ENCODE measurements around the gene PEX1.
A peak's percentile ranks its signal among the peaks of the same experiment; 100 is the strongest.

PEX1 gene

DNA sequence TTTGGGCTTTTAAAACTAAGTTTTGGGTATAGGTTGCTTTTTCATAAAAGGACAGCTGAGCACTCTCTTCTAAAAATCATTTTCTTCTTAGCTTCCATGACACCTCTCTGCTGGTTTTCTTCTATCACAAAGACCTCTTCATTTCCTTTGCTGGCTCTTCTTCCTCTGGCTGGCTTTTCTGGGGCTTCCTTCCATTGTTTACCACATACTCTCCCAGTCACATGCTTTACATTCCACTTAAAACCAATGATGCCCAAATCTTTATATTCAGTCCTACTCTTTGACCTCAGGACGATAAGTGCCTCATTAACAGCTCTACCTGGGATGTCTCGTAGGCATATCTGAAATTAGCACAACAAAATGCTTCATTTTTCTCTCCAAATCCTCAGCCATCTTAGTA lies 35.0 kb upstream of the PEX1 start:
- H3K9me3 ChIP-seq (ENCODE audit: insufficient read depth, low read depth, low read length): no peaks in the 10 kb centered on the region
- WGBS (ENCODE audit: extremely low coverage, insufficient coverage, insufficient read length): no CpG with 5 or more reads among the region's 2 CpGs
- H3K36me3 ChIP-seq (ENCODE audit: control insufficient read depth in 1 of 2, insufficient read depth in 2 of 2, low read length in 2 of 2): peaks cover 10 to 14% of the 10 kb centered on the region in 2 experiments
- H2BK5ac ChIP-seq (ENCODE audit: low read depth, low read length, poor library complexity): no peak overlapping the region
- no peak overlapping the region for H3K23ac ChIP-seq (ENCODE audit: low read length)
- no peak overlapping the region for H3K4me3 ChIP-seq (ENCODE audit: low read depth, low read length)
- H3K18ac ChIP-seq (ENCODE audit: low read length): no peak overlapping the region
- no peaks in the 10 kb centered on the region for H3K79me1 ChIP-seq (ENCODE audit: low read length)
- H3K9ac ChIP-seq (ENCODE audit: low read length): no peak overlapping the region
- H3K4ac ChIP-seq (ENCODE audit: low read depth, low read length): no peak overlapping the region
- no peak overlapping the region for H3K14ac ChIP-seq (ENCODE audit: low read length)
- no peak overlapping the region for H4K8ac ChIP-seq (ENCODE audit: low read depth, low read length)
- H2BK12ac ChIP-seq (ENCODE audit: low read length): no peak overlapping the region
- H3K79me2 ChIP-seq (ENCODE audit: control insufficient read depth, insufficient read depth, low read length, poor library complexity): no peaks in the 10 kb centered on the region
- H2AK5ac ChIP-seq (ENCODE audit: low read length): no peak overlapping the region
- no peaks in the 10 kb centered on the region for H3K4me1 ChIP-seq (ENCODE audit: control insufficient read depth in 1 of 2, insufficient read depth in 2 of 2, low read length in 2 of 2)
- H3K4me2 ChIP-seq (ENCODE audit: low read length): no peak overlapping the region
- H2BK120ac ChIP-seq (ENCODE audit: insufficient read depth, low read length, poor library complexity): no peak overlapping the region
- no peak overlapping the region for H4K12ac ChIP-seq (ENCODE audit: low read depth, low read length)
- H3K27me3 ChIP-seq (ENCODE audit: insufficient read depth, low read length): no peaks in the 10 kb centered on the region
- DNase-seq: no peak
- H3K27ac ChIP-seq (ENCODE audit: low read depth, low read length): peak overlapping the region; percentile 17
- H2AFZ ChIP-seq (ENCODE audit: insufficient read depth, low read length, poor library complexity): no peak overlapping the region
- H4K91ac ChIP-seq (ENCODE audit: low read depth, low read length): no peak overlapping the region

DNA sequence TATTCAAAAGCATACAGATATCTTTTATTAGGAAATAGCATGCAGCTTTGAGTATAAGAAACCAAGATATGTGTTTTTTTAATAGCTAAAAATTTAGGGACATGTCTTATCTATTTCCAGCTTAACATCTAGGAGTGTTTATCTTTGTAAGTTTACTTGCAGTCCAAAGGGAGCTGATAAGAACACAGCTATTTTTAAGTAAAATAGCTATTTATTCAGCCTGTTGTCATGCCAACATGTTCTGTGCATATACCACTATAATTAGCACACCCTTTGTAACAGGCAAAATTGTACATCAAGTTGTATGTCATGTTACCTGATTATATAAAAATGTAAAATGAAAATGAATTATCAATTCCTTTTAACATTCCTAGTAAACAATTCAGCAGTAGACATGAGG lies 32.3 kb upstream of the PEX1 start:
- no peak overlapping the region for H4K12ac ChIP-seq (ENCODE audit: low read depth, low read length)
- H3K14ac ChIP-seq (ENCODE audit: low read length): no peak overlapping the region
- no peak overlapping the region for H2BK12ac ChIP-seq (ENCODE audit: low read length)
- H4K8ac ChIP-seq (ENCODE audit: low read depth, low read length): no peak overlapping the region
- no peak overlapping the region for H3K23ac ChIP-seq (ENCODE audit: low read length)
- no peaks in the 10 kb centered on the region for H3K79me2 ChIP-seq (ENCODE audit: control insufficient read depth, insufficient read depth, low read length, poor library complexity)
- H3K4me2 ChIP-seq (ENCODE audit: low read length): no peak overlapping the region
- no peak overlapping the region for H4K91ac ChIP-seq (ENCODE audit: low read depth, low read length)
- peak in 1 of 2 donors; percentile 68 for DNase-seq
- H3K27ac ChIP-seq (ENCODE audit: low read depth, low read length): no peak overlapping the region
- H2AFZ ChIP-seq (ENCODE audit: insufficient read depth, low read length, poor library complexity): no peak overlapping the region
- no peak overlapping the region for H3K18ac ChIP-seq (ENCODE audit: low read length)
- H3K27me3 ChIP-seq (ENCODE audit: insufficient read depth, low read length): no peaks in the 10 kb centered on the region
- H3K79me1 ChIP-seq (ENCODE audit: low read length): no peaks in the 10 kb centered on the region
- no peaks in the 10 kb centered on the region for H3K9me3 ChIP-seq (ENCODE audit: insufficient read depth, low read depth, low read length)
- H3K36me3 ChIP-seq (ENCODE audit: control insufficient read depth in 1 of 2, insufficient read depth in 2 of 2, low read length in 2 of 2): peaks cover 0 to 2% of the 10 kb centered on the region in 2 experiments
- no peak overlapping the region for H2BK5ac ChIP-seq (ENCODE audit: low read depth, low read length, poor library complexity)
- H3K4me3 ChIP-seq (ENCODE audit: low read depth, low read length): no peak overlapping the region
- no peaks in the 10 kb centered on the region for H3K4me1 ChIP-seq (ENCODE audit: control insufficient read depth in 1 of 2, insufficient read depth in 2 of 2, low read length in 2 of 2)
- H2AK5ac ChIP-seq (ENCODE audit: low read length): no peak overlapping the region
- H2BK120ac ChIP-seq (ENCODE audit: insufficient read depth, low read length, poor library complexity): no peak overlapping the region
- H3K9ac ChIP-seq (ENCODE audit: low read length): no peak overlapping the region
- no peak overlapping the region for H3K4ac ChIP-seq (ENCODE audit: low read depth, low read length)

DNA sequence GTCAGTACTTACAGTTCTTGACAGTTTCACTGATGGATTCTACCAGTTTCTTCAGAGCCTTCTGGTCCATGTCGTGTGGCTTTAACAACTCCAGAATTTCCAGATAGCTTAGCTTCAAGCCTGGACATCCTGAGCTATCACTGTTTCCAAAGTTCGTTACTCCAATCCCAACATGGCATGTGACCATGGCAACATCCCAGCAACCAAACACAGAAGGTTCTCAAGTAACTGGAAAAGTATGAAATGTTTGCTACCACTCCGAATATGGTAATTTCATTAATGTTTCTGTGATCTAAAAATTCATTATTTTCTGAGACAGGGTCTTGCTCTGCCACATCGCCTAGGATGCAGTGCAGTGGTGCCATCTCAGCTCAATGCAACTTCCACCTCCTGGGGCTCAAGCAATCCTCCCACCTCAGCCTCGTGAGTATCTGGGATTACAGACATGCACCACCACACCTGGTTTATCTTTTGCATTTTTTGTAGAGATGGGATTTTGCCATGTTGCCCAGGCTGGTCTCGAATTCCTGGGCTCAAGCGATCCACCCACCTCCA lies 29.6 kb upstream of the PEX1 start:
- Histone ChIP-seq H3K36me3 (ENCODE audit: control insufficient read depth in 1 of 2, insufficient read depth in 2 of 2, low read length in 2 of 2) (peaks cover 0 to 2% of the 10 kb centered on the region in 2 experiments), H3K14ac (ENCODE audit: low read length) (no peak overlapping the region), H3K4me2 (ENCODE audit: low read length) (no peak overlapping the region), H3K18ac (ENCODE audit: low read length) (no peak overlapping the region), H3K79me2 (ENCODE audit: control insufficient read depth, insufficient read depth, low read length, poor library complexity) (no peaks in the 10 kb centered on the region), H2BK5ac (ENCODE audit: low read depth, low read length, poor library complexity) (no peak overlapping the region), H4K8ac (ENCODE audit: low read depth, low read length) (no peak overlapping the region), H4K91ac (ENCODE audit: low read depth, low read length) (no peak overlapping the region), H2AFZ (ENCODE audit: insufficient read depth, low read length, poor library complexity) (no peak overlapping the region), H3K4me3 (ENCODE audit: low read depth, low read length) (no peak overlapping the region), H3K9ac (ENCODE audit: low read length) (no peak overlapping the region), H3K9me3 (ENCODE audit: insufficient read depth, low read depth, low read length) (no peaks in the 10 kb centered on the region), H2AK5ac (ENCODE audit: low read length) (no peak overlapping the region), H4K12ac (ENCODE audit: low read depth, low read length) (no peak overlapping the region), H3K4ac (ENCODE audit: low read depth, low read length) (no peak overlapping the region), H3K23ac (ENCODE audit: low read length) (no peak overlapping the region), H2BK12ac (ENCODE audit: low read length) (no peak overlapping the region), H3K27me3 (ENCODE audit: insufficient read depth, low read length) (no peaks in the 10 kb centered on the region), H3K4me1 (ENCODE audit: control insufficient read depth in 1 of 2, insufficient read depth in 2 of 2, low read length in 2 of 2) (no peaks in the 10 kb centered on the region), H3K27ac (ENCODE audit: low read depth, low read length) (no peak overlapping the region), H2BK120ac (ENCODE audit: insufficient read depth, low read length, poor library complexity) (no peak overlapping the region), H3K79me1 (ENCODE audit: low read length) (no peaks in the 10 kb centered on the region)
- WGBS (ENCODE audit: extremely low coverage, insufficient coverage, insufficient read length): no CpG with 5 or more reads among the region's 7 CpGs
- DNase-seq: no peak

DNA sequence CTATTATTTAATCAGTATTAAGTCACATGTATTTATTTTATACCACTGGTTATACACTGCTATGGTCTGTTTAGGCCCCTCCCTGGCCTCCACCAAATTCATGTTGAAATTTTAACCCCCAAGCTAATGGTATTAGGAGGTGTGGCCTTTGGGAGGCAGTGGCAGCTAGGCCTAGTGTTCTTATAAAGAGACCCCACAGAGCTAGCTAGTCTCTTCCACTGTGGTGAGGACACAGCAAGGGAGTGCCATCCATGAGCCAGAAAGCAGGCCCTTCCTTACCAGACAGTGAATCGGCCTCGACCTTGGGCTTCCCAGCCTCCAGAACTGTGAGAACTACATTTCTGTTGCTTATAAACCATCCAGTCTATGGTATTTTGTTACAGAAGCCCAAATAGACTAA lies 28.9 kb upstream of the PEX1 start:
- H3K79me2 ChIP-seq (ENCODE audit: control insufficient read depth, insufficient read depth, low read length, poor library complexity): no peaks in the 10 kb centered on the region
- peaks cover 0 to 2% of the 10 kb centered on the region in 2 experiments for H3K36me3 ChIP-seq (ENCODE audit: control insufficient read depth in 1 of 2, insufficient read depth in 2 of 2, low read length in 2 of 2)
- no peaks in the 10 kb centered on the region for H3K27me3 ChIP-seq (ENCODE audit: insufficient read depth, low read length)
- no peak overlapping the region for H3K18ac ChIP-seq (ENCODE audit: low read length)
- no peak overlapping the region for H3K27ac ChIP-seq (ENCODE audit: low read depth, low read length)
- H3K4ac ChIP-seq (ENCODE audit: low read depth, low read length): no peak overlapping the region
- H3K79me1 ChIP-seq (ENCODE audit: low read length): no peaks in the 10 kb centered on the region
- H3K9me3 ChIP-seq (ENCODE audit: insufficient read depth, low read depth, low read length): no peaks in the 10 kb centered on the region
- no peak overlapping the region for H2BK5ac ChIP-seq (ENCODE audit: low read depth, low read length, poor library complexity)
- DNase-seq: no peak
- no CpG with 5 or more reads among the region's 2 CpGs for WGBS (ENCODE audit: extremely low coverage, insufficient coverage, insufficient read length)
- H3K9ac ChIP-seq (ENCODE audit: low read length): no peak overlapping the region
- no peak overlapping the region for H3K14ac ChIP-seq (ENCODE audit: low read length)
- H4K91ac ChIP-seq (ENCODE audit: low read depth, low read length): no peak overlapping the region
- no peak overlapping the region for H3K23ac ChIP-seq (ENCODE audit: low read length)
- no peak overlapping the region for H2BK120ac ChIP-seq (ENCODE audit: insufficient read depth, low read length, poor library complexity)
- H3K4me1 ChIP-seq (ENCODE audit: control insufficient read depth in 1 of 2, insufficient read depth in 2 of 2, low read length in 2 of 2): no peaks in the 10 kb centered on the region
- no peak overlapping the region for H3K4me2 ChIP-seq (ENCODE audit: low read length)
- H2BK12ac ChIP-seq (ENCODE audit: low read length): no peak overlapping the region
- H4K8ac ChIP-seq (ENCODE audit: low read depth, low read length): no peak overlapping the region
- no peak overlapping the region for H2AK5ac ChIP-seq (ENCODE audit: low read length)
- no peak overlapping the region for H3K4me3 ChIP-seq (ENCODE audit: low read depth, low read length)
- no peak overlapping the region for H2AFZ ChIP-seq (ENCODE audit: insufficient read depth, low read length, poor library complexity)
- H4K12ac ChIP-seq (ENCODE audit: low read depth, low read length): no peak overlapping the region

Measured in trophoblast cell (in vitro differentiated cells and primary cell).